Measurements from ENCODE around the gene SUV39H2. TPM values are rescaled to one million over a fixed set of nuclear protein-coding genes. Genes with fewer than 3 reads are reported as not detected.

The SUV39H2 gene, protein sequence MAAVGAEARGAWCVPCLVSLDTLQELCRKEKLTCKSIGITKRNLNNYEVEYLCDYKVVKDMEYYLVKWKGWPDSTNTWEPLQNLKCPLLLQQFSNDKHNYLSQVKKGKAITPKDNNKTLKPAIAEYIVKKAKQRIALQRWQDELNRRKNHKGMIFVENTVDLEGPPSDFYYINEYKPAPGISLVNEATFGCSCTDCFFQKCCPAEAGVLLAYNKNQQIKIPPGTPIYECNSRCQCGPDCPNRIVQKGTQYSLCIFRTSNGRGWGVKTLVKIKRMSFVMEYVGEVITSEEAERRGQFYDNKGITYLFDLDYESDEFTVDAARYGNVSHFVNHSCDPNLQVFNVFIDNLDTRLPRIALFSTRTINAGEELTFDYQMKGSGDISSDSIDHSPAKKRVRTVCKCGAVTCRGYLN
- 11.3 and 27.2 TPM in 2 replicates for total RNA-seq

DNA sequence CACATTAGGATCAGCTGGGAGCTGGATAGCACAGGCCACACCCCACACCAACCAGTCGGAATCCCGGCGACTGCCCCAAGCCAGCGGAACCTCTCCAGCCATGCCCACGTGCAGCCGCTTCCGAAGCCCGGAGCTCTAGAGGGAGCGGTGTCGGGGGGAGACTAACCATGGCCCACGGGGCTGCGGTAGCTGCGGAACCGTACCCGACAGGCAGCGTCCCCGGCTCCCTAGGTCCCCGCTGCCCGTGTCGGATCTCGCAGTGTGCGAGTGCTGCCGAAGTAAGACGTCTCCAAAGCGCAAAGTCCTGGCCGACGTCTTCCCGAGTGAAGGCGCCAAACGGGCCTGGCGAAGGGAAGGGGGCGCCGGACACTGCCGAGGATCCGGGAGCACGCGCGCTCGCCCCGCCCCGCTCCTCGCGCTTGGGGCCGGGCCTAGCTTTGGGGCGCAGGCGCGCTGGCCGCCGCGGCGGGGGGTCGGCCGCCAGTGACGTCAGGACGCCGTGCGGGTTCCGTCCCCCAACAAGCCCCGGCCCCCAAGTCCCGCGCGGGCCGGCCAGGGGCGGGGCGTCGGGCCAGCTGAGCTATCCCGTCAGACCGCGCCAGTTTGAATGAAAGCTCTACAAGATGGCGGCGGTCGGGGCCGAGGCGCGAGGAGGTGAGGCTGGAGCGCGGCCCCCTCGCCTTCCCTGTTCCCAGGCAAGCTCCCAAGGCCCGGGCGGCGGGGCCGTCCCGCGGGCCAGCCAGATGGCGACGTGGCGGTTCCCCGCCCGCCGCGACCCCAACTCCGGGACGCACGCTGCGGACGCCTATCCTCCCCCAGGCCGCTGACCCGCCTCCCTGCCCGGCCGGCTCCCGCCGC lies at the start of gene SUV39H2:
Gene SUV39H2 (plus strand): TSS at position 601 of the 858 bp plus-strand sequence. CDS start 23 bp downstream, at position 624.
- H3K4me3 ChIP-seq (ENCODE audit: low read depth, low read length): peak within 1 kb of the TSS; percentile 93
- DNase-seq (ENCODE audit: low read depth): peak; percentile 96
- TF ChIP-seq, protein P1, sequence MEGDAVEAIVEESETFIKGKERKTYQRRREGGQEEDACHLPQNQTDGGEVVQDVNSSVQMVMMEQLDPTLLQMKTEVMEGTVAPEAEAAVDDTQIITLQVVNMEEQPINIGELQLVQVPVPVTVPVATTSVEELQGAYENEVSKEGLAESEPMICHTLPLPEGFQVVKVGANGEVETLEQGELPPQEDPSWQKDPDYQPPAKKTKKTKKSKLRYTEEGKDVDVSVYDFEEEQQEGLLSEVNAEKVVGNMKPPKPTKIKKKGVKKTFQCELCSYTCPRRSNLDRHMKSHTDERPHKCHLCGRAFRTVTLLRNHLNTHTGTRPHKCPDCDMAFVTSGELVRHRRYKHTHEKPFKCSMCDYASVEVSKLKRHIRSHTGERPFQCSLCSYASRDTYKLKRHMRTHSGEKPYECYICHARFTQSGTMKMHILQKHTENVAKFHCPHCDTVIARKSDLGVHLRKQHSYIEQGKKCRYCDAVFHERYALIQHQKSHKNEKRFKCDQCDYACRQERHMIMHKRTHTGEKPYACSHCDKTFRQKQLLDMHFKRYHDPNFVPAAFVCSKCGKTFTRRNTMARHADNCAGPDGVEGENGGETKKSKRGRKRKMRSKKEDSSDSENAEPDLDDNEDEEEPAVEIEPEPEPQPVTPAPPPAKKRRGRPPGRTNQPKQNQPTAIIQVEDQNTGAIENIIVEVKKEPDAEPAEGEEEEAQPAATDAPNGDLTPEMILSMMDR (IDR thresholded peaks at IDR 0.05; ENCODE audit: insufficient read depth, low read depth, low read length): no peak

DNA sequence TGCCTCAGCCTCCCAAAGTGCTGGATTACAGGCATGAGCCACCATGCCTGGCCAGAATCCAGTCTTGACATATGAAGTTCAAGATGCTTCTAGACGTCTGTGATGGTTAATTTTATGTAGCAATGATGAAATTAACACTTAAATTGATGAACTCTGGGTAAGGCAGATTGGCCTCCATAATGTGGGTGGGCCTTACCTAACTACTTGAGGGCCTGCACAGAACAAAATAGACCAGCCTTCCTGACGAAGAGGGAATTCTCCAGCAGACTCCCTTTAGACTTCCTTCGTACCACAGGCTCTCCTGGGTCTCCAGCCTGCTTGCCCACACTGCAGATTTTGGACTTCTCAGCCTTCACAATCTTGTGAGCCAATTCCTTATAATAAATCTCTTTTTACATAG lies 45.6 kb upstream of the SUV39H2 start:
- TF ChIP-seq, protein P1 (IDR thresholded peaks at IDR 0.05; ENCODE audit: insufficient read depth, low read depth, low read length): no peak
- no peak overlapping the region for H3K4me3 ChIP-seq (ENCODE audit: low read depth, low read length)
- DNase-seq (ENCODE audit: low read depth): no peak

DNA sequence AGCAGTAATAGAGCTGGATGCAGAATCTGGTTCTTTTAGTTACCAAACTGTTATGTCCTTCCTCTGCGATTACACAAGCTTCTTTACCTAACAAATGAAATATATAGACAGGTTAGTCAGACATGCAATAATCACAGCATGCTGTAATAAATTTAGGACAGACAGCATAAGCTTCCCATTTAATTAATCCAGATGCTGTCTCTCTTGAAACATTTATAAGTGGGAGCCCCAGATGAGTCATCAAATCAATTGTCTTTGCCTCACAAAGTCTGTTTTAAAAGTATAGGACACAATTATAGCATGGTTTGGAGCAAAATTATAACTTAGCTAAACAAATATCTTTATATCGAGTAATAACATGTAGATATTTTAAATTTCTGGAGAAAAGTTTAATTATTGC lies 42.5 kb upstream of the SUV39H2 start:
- no peak overlapping the region for H3K4me3 ChIP-seq (ENCODE audit: low read depth, low read length)
- DNase-seq (ENCODE audit: low read depth): no peak
- TF ChIP-seq, protein P1 (IDR thresholded peaks at IDR 0.05; ENCODE audit: insufficient read depth, low read depth, low read length): no peak

DNA sequence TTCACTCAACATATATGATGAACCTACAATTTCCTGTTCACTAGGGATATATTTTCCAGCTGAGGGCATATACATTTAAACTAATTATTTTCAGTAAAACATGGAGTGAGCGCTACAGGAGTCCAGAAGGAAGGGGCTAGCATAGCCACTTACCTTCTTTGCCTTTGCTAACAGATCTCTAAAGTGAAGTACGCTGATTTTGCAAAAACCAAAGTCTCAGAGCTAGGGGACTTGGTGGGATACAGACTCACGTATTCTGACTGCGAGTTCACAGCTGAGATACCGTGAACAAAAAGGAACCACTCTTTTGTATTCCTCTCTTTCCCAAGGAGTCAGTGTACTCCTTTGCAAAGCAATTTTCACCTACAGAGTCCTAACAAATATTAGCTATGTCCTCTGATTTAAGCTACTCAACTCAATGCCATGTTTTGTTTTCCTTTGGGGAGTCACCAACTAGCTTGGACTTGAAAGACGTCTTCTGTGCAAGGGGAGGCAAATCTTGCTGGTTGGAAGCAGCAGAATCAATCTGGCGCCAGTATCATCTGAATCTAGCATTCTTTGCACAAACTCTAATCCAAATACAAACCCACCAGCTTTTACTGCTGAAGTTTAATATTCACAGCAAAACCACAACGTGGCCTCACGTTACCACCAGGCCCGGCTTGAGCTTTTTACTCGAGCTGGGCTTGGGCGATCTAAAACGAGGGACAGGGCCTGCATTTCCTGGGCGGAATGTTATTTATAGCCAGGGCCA lies 41.5 kb upstream of the SUV39H2 start:
- peak; percentile 75 for DNase-seq (ENCODE audit: low read depth)
- H3K4me3 ChIP-seq (ENCODE audit: low read depth, low read length): peak overlapping the region; percentile 100
- TF ChIP-seq, protein P1 (IDR thresholded peaks at IDR 0.05; ENCODE audit: insufficient read depth, low read depth, low read length): no peak

DNA sequence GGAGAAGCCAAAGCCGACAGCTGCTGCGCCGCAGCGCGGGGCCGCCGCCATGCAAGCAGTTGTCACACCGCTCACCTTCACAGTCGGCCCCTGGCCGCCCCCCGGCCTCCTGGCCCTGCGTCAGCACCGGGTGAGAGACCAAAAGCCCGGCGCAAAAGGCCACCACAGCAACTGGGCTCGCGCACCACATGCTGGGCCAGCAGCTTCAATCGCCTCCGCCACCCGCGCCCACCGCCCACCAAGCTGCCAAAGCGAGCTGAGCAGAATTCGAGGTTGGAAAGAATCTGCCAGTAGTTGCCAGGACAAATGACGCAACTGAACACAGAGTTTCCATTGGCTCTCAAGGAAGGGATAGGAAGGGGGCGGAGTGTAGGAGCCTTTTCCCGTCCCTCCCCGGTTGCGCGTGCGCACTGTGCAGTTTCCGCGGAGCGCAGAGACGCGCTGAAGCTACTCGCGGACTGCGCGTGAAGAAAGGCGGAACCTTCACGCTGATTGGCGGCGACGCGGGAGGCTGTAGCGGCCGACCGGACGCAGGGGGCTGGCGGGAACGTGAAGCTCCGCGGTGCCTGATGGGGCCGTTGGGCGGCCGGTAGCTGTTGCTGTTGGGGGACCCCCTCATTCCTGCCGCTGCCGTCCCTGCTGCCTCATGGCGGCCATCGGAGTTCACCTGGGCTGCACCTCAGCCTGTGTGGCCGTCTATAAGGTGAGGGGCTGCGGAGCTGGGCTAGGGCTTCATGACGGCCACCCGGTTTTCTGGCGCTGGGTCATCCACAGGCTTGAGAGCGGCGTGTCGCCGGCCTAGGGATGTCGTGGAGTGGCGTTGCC lies 40.7 kb upstream of the SUV39H2 start, which contains the start of the genes CDNF, HSPA14 and MSANTD7:
Gene CDNF (minus strand): TSS at position 281 of the 825 bp plus-strand sequence. CDS start 91 bp downstream, at position 190.
Gene HSPA14 (plus strand): TSS at position 550 of the 825 bp plus-strand sequence. CDS start 97 bp downstream, at position 647.
Gene MSANTD7 (plus strand): TSS at position 550 of the 825 bp plus-strand sequence. CDS start 3,979 bp downstream, outside the sequence.
- H3K4me3 ChIP-seq (ENCODE audit: low read depth, low read length): peak within 1 kb of the TSS; percentile 100
- DNase-seq (ENCODE audit: low read depth): peak; percentile 99
- TF ChIP-seq, protein P1 (IDR thresholded peaks at IDR 0.05; ENCODE audit: insufficient read depth, low read depth, low read length): no peak
